VCaP (cell line): ENCODE measurements around the gene ZNF439.
"Not testable (repeated sequence)": the region's sequence is repeated elsewhere in the genome, so short reads cannot be mapped to it uniquely, and the experiment has no call there.

ENCODE experiments used
- H3K27ac ChIP-seq: fragments of 450-650 bp; 2 replicates; pipeline ENCODE4 v1.5.1; 2017
- TF ChIP-seq, protein P1 (sequence below): fragments of 450-650 bp; conservative IDR thresholded peaks from 2 replicates; pipeline ENCODE4 v1.5.1; 2017; ENCODE audit warnings: mild to moderate bottlenecking, moderate library complexity

ZNF439 gene

DNA sequence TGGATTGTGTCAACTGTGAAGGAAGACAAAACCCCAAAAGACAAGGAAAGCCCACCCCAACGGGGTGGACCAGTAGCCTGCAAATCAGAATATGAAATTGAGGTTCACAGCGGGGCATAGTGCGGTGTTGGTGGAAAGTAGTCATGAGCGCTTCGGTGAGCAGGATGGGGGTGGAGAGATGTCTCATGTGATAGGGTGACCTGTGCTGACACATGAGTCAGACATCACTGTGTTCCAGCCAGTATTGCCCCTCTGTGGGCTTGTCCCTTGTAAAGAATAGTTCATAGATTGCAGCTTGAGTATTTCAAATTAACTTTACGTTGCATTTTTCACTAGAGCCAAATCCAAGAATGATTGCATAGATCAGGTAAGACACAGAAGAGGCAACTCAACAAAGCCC lies 46.3 kb downstream of the ZNF439 start:
- no peak overlapping the region for H3K27ac ChIP-seq
- TF ChIP-seq, protein P1, sequence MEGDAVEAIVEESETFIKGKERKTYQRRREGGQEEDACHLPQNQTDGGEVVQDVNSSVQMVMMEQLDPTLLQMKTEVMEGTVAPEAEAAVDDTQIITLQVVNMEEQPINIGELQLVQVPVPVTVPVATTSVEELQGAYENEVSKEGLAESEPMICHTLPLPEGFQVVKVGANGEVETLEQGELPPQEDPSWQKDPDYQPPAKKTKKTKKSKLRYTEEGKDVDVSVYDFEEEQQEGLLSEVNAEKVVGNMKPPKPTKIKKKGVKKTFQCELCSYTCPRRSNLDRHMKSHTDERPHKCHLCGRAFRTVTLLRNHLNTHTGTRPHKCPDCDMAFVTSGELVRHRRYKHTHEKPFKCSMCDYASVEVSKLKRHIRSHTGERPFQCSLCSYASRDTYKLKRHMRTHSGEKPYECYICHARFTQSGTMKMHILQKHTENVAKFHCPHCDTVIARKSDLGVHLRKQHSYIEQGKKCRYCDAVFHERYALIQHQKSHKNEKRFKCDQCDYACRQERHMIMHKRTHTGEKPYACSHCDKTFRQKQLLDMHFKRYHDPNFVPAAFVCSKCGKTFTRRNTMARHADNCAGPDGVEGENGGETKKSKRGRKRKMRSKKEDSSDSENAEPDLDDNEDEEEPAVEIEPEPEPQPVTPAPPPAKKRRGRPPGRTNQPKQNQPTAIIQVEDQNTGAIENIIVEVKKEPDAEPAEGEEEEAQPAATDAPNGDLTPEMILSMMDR: no peak

DNA sequence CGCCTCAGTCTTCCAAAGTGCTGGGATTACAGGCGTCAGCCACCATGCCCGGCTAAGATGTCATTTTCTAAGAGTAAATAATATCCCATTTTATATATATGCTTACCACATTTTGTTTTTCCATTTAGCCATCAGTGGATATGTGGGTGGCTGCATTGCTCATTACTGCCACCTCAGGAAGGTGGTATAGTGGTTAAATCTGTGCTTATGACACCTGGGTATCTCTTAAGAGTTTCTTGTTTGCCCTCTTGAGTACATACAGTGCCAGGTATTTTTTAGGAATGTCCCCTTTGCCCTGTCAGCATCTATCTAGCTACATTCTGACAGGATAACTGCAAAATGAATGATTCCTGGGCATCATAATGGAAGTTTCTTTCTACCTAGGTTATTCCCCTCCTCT lies 53.7 kb downstream of the ZNF439 start:
- no peak overlapping the region for H3K27ac ChIP-seq
- TF ChIP-seq, protein P1: no peak; the same call in 1 of the 2 replicates

DNA sequence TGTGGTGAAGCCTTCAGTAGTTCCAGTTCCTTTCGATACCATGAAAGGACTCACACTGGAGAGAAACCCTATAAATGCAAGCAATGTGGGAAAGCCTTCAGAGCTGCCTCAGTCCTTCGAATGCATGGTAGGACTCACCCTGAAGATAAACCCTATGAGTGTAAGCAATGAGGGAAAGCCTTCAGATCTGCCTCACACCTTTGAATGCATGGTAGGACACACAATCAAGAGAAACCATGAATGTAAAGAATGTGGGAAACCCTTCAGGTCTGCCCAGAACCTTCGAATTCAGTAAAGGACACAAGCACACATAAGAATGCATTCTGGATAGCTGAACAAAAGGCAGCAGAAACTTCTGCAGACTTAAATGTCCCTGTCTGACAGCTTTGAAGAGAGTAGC lies 57.4 kb downstream of the ZNF439 start:
- TF ChIP-seq, protein P1: no peak
- H3K27ac ChIP-seq: no peak overlapping the region

DNA sequence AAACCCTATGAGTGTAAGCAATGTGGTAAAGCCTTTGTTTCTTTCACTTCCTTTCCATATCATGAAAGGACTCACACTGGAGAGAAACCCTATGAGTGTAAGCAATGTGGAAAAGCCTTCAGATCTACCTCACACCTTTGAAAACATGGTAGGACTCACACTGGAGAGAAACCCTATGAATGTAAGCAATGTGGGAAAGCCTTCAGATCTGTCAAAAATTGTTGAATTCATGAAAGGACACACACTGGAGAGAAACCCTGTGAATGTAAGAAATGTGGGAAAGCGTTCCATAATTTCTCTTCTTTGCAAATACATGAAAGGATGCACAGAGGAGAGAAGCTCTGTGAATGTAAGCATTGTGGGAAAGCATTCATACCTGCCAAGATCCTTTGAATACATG lies 63.4 kb downstream of the ZNF439 start:
- H3K27ac ChIP-seq: not testable (repeated sequence)

DNA sequence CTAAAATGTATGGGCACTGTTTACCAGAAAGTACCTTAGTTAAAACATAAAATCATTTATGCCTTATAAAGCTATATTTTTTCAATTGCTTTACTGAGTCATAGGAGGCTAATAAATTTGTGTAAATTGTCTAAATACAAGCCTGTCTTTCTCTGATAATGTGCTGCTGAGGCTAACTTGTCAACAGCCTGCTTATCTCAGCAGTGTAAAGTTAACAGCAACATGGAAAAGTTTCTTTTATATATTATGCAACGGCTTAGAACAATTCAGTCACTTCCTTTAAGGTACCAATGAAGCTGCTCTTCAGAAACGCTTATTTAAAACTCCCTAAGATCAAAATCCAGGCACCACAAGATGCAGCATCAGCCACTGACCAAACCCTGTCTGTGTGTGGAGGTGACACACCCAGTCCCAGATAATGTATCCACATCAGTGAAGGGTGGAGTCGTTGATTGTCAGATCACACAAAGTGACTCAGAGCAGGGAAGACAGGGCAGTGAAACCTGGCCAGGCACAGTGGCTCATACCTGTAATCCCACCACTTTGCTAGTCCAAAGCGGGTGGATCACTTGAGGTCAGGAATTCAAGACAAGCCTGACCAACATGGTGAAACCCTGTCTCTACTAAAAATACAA lies 66.0 kb downstream of the ZNF439 start:
- not testable (repeated sequence) for H3K27ac ChIP-seq
